Panc1 (cell line): ENCODE measurements around the gene GRPEL2. TPM values are rescaled to one million over a fixed set of nuclear protein-coding genes. Genes with fewer than 3 reads are reported as not detected.

Source experiments
- ATAC-seq: fragments of 200-7000 bp; cut with Tn5 transposase; 2 replicates; pipeline ENCODE4 v1.9.1; 2020; ENCODE audit warnings: mild to moderate bottlenecking, moderate library complexity
- BruUV-seq: library from RNA; stranded (reverse); fragments of 400-500 nt; replicated peaks from 2 replicates; lab custom pipeline; 2021; lab: Mats Ljungman, UMichigan
- CTCF ChIA-PET: fragments of 300-600 bp; sonication (Branson Sonifier 250); formaldehyde crosslinking; loops from one replicate; lab custom pipeline; 2022; ENCODE audit warnings: antibody characterized with exemption; lab: Charles Lee
- POLR2A ChIA-PET: fragments of 300-600 bp; sonication (Branson Sonifier 250); formaldehyde crosslinking; loops from one replicate; lab custom pipeline; 2022; ENCODE audit warnings: antibody characterized with exemption; lab: Charles Lee
- DNase-seq: peaks from one replicate; pipeline ENCODE4 v3.0.0-alpha.2; 2010; ENCODE audit warnings: low read depth, low spot score
- H3K27ac ChIP-seq: 2 replicates; pipeline ENCODE4 v1.5.1; 2011; ENCODE audit warnings: mild to moderate bottlenecking, low read length, inconsistent platforms
- H3K27me3 ChIP-seq: fragments of 200-500 bp; sonication (Bioruptor generic); 2 replicates; pipeline ENCODE4 v1.6.0; 2014; ENCODE audit warnings: low read length, inconsistent platforms; ENCODE audit not compliant: control insufficient read depth, insufficient read depth
- H3K36me3 ChIP-seq: fragments of 200-500 bp; sonication (Bioruptor generic); 2 replicates; pipeline ENCODE4 v1.5.1; 2014; ENCODE audit warnings: inconsistent platforms, mild to moderate bottlenecking, low read length, moderate library complexity; ENCODE audit not compliant: control insufficient read depth, insufficient read depth
- H3K4me1 ChIP-seq: 2 replicates; pipeline ENCODE4 v1.5.1; 2011; ENCODE audit warnings: inconsistent platforms, mild to moderate bottlenecking, low read length, moderate library complexity; ENCODE audit not compliant: control insufficient read depth, insufficient read depth
- H3K4me3 ChIP-seq, 2 experiments: 2 replicates each; pipeline ENCODE4 v1.5.1; 2011 to 2012; ENCODE audit warnings: low read depth in 2 of 2, low read length in 2 of 2, mild to moderate bottlenecking in 2 of 2, inconsistent platforms in 1 of 2, moderate library complexity in 1 of 2
- H3K9me3 ChIP-seq: fragments of 200-500 bp; sonication (Bioruptor generic); 2 replicates; pipeline ENCODE4 v1.5.1; 2014; ENCODE audit warnings: low read depth, mild to moderate bottlenecking, inconsistent platforms, low read length, moderate library complexity; ENCODE audit not compliant: control insufficient read depth, insufficient read depth
- POLR2AphosphoS5 ChIP-seq: IDR thresholded peaks from 2 replicates; pipeline ENCODE4 v1.6.1; 2012; ENCODE audit warnings: mild to moderate bottlenecking, low read depth, low read length, moderate library complexity
- SIN3A ChIP-seq: IDR thresholded peaks from 2 replicates; pipeline ENCODE4 v1.6.1; 2012; ENCODE audit warnings: low read depth, mild to moderate bottlenecking, low read length, moderate library complexity, borderline replicate concordance; ENCODE audit not compliant: insufficient read depth
- TCF7L2 ChIP-seq: IDR thresholded peaks from 2 replicates; pipeline ENCODE4 v1.6.1; 2011; ENCODE audit warnings: mild to moderate bottlenecking, low read depth, low read length, inconsistent platforms
- in situ Hi-C: cut with HindIII; loops from 2 replicates; pipeline ENCODE4 v1.10.0; 2016; ENCODE audit warnings: low sequenced_read_pairs, low pct_unique_long_range_greater_than_20kb
- intact Hi-C: fragments of 100-400 bp; cut with micrococcal nuclease; formaldehyde crosslinking; loops from one replicate; pipeline ENCODE4 v1.10.0; 2022; ENCODE audit not compliant: unreplicated experiment
- total RNA-seq: library from RNA; stranded (reverse); gene quantifications from one replicate; pipeline ENCODE4 v1.2.1, GENCODE V29; 2021; ENCODE audit not compliant: unreplicated experiment
- TF ChIP-seq, protein P1 (sequence below), 2 experiments: IDR thresholded peaks; 2 replicates each; pipeline ENCODE4 v1.6.1; 2011 to 2012; ENCODE audit warnings: low read depth in 2 of 2, control low read depth in 1 of 2, low read length in 1 of 2, mild to moderate bottlenecking in 1 of 2, moderate library complexity in 1 of 2; ENCODE audit not compliant: insufficient read depth in 1 of 2
- TF ChIP-seq, protein P2 (sequence below): fragments of 450-650 bp; IDR thresholded peaks from 2 replicates; pipeline ENCODE4 v1.5.1; 2017; ENCODE audit warnings: mild to moderate bottlenecking

The GRPEL2 gene
- total RNA-seq, 1 experiment from 2014 or later: 30.1 TPM

DNA sequence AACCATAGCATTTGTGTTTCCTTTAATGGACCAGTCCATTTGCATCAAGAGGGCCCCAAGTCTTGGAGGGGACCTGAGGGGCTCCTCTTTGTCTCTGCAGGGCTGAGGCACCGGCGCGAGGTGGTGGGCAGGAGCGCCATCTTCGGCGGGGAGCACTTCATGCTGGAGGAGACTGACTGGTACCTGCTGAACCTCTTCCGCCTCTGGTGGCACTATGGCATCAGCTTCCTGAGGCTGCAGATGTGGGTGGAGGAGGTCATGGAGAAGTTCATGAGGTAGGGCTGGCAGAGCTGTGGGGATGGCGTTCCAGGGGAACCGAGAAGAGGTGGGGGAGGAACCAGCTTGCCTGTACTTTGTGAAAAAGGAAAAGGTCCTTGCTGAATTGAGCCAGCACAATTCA, 18.6 kb downstream of the GRPEL2 start:
- DNase-seq: no peak
- in situ Hi-C loops (no loop called here), intact Hi-C loops (no loop called here)
- Histone ChIP-seq H3K4me3 (no peak overlapping the region), H3K4me1 (no peaks in the 10 kb centered on the region), H3K9me3 (no peaks in the 10 kb centered on the region), H3K27ac (no peak overlapping the region), H3K36me3 (no peaks in the 10 kb centered on the region), H3K27me3 (no peaks in the 10 kb centered on the region)
- TF ChIP-seq, protein P1, sequence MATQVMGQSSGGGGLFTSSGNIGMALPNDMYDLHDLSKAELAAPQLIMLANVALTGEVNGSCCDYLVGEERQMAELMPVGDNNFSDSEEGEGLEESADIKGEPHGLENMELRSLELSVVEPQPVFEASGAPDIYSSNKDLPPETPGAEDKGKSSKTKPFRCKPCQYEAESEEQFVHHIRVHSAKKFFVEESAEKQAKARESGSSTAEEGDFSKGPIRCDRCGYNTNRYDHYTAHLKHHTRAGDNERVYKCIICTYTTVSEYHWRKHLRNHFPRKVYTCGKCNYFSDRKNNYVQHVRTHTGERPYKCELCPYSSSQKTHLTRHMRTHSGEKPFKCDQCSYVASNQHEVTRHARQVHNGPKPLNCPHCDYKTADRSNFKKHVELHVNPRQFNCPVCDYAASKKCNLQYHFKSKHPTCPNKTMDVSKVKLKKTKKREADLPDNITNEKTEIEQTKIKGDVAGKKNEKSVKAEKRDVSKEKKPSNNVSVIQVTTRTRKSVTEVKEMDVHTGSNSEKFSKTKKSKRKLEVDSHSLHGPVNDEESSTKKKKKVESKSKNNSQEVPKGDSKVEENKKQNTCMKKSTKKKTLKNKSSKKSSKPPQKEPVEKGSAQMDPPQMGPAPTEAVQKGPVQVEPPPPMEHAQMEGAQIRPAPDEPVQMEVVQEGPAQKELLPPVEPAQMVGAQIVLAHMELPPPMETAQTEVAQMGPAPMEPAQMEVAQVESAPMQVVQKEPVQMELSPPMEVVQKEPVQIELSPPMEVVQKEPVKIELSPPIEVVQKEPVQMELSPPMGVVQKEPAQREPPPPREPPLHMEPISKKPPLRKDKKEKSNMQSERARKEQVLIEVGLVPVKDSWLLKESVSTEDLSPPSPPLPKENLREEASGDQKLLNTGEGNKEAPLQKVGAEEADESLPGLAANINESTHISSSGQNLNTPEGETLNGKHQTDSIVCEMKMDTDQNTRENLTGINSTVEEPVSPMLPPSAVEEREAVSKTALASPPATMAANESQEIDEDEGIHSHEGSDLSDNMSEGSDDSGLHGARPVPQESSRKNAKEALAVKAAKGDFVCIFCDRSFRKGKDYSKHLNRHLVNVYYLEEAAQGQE (IDR thresholded peaks at IDR 0.05; ENCODE audit: insufficient read depth in 1 of 2, low read depth in 2 of 2, low read length in 1 of 2): no peak
- TF ChIP-seq POLR2AphosphoS5 (no peak), TCF7L2 (no peak), SIN3A (no peak)
- TF ChIP-seq, protein P2, sequence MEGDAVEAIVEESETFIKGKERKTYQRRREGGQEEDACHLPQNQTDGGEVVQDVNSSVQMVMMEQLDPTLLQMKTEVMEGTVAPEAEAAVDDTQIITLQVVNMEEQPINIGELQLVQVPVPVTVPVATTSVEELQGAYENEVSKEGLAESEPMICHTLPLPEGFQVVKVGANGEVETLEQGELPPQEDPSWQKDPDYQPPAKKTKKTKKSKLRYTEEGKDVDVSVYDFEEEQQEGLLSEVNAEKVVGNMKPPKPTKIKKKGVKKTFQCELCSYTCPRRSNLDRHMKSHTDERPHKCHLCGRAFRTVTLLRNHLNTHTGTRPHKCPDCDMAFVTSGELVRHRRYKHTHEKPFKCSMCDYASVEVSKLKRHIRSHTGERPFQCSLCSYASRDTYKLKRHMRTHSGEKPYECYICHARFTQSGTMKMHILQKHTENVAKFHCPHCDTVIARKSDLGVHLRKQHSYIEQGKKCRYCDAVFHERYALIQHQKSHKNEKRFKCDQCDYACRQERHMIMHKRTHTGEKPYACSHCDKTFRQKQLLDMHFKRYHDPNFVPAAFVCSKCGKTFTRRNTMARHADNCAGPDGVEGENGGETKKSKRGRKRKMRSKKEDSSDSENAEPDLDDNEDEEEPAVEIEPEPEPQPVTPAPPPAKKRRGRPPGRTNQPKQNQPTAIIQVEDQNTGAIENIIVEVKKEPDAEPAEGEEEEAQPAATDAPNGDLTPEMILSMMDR: no peak
- POLR2A ChIA-PET: no interaction called here
- no peak for ATAC-seq
- BruUV-seq: no TSS peak
- CTCF ChIA-PET: no interaction called here

DNA sequence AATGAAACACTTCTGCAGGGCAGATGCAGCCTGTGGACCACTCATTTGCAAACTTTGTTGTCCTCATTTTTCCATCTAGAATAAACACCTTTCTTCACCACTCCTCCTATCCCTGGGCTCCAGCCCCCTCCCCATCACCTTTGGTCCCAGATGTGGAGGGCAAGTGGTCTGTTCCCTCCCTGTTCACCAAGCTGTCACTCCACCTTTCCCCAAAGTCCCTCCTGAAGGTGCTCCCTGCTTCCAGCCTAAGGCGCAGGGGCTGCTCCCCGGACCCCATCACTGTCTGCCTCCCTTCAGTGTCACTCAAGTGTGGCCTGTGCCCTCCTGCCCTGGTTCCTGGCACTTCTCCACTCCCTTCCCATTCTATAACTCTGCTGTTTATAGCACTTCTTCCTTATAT, 19.4 kb downstream of the GRPEL2 start:
- Histone ChIP-seq H3K9me3 (no peaks in the 10 kb centered on the region), H3K4me3 (no peak overlapping the region), H3K4me1 (no peaks in the 10 kb centered on the region), H3K27me3 (no peaks in the 10 kb centered on the region), H3K27ac (no peak overlapping the region), H3K36me3 (no peaks in the 10 kb centered on the region)
- no TSS peak for BruUV-seq
- no peak for TF ChIP-seq POLR2AphosphoS5
- no peak for TF ChIP-seq SIN3A
- TF ChIP-seq, protein P2: no peak
- TF ChIP-seq, protein P1 (IDR thresholded peaks at IDR 0.05; ENCODE audit: insufficient read depth in 1 of 2, low read depth in 2 of 2, low read length in 1 of 2): no peak
- TF ChIP-seq TCF7L2: no peak
- POLR2A ChIA-PET: no interaction called here
- CTCF ChIA-PET: no interaction called here
- DNase-seq (no peak), ATAC-seq (no peak)
- in situ Hi-C loops (no loop called here), intact Hi-C loops (no loop called here)
